ENCODE measurements around the gene KDM4B. TPM values are rescaled to one million over a fixed set of nuclear protein-coding genes. Genes with fewer than 3 reads are reported as not detected.

The KDM4B gene
- total RNA-seq, 1 experiment from 2014 or later: 43.7 TPM

DNA sequence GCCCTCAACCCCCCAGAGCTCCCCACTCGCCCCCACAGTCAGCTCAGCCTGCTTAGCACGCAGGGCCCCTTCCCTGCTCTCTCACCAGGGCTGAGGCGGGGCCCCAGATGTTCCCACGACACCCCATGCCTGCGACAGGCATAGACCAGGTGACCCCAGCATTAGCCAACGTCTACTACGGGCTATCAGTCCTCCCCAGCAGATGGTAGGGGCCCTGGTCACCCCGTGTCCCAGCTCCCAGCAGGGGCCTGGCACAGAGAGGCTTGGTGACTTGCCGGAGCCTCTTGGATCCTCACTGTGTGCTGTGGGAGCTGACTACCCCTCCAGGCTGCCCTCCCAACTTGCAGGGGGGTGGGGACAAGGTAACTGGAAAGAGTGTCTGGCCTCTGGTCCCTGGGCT is 80.6 kb downstream of the KDM4B start:
- H3K23ac ChIP-seq (ENCODE audit: insufficient read length, low read depth, low read length): no peak overlapping the region
- no peak overlapping the region for H2BK15ac ChIP-seq (ENCODE audit: low read depth, low read length)
- no peaks in the 10 kb centered on the region for H3K79me1 ChIP-seq (ENCODE audit: insufficient read depth, low read depth, low read length, poor library complexity, severe bottlenecking)
- H3K4ac ChIP-seq (ENCODE audit: low read depth, low read length): no peak overlapping the region
- H2BK5ac ChIP-seq (ENCODE audit: insufficient read length, low read length): no peak overlapping the region
- no peak overlapping the region for H3K4me2 ChIP-seq (ENCODE audit: insufficient read depth, insufficient read length, low read length)
- no peak overlapping the region for H4K91ac ChIP-seq (ENCODE audit: insufficient read length, low read depth, low read length)
- no peak overlapping the region for H2BK12ac ChIP-seq (ENCODE audit: insufficient read length, low read depth, low read length)
- no peak overlapping the region for H2BK20ac ChIP-seq (ENCODE audit: low read depth, low read length, poor library complexity, severe bottlenecking)
- no peak for DNase-seq
- H3K4me1 ChIP-seq (ENCODE audit: insufficient read depth, low read length): no peaks in the 10 kb centered on the region
- H3K79me2 ChIP-seq (ENCODE audit: insufficient read depth, low read length): no peaks in the 10 kb centered on the region
- no peaks in the 10 kb centered on the region for H3K27me3 ChIP-seq (ENCODE audit: insufficient read depth, low read length)
- no peak overlapping the region for H3K18ac ChIP-seq (ENCODE audit: insufficient read length, low read depth, low read length)
- no peaks in the 10 kb centered on the region for H3K9me3 ChIP-seq (ENCODE audit: control insufficient read depth, low read depth, low read length)
- no peak overlapping the region for H3K14ac ChIP-seq (ENCODE audit: insufficient read depth, low read length)
- no peak overlapping the region for H4K5ac ChIP-seq (ENCODE audit: insufficient read length, low read depth, low read length)
- TF ChIP-seq, protein P1, sequence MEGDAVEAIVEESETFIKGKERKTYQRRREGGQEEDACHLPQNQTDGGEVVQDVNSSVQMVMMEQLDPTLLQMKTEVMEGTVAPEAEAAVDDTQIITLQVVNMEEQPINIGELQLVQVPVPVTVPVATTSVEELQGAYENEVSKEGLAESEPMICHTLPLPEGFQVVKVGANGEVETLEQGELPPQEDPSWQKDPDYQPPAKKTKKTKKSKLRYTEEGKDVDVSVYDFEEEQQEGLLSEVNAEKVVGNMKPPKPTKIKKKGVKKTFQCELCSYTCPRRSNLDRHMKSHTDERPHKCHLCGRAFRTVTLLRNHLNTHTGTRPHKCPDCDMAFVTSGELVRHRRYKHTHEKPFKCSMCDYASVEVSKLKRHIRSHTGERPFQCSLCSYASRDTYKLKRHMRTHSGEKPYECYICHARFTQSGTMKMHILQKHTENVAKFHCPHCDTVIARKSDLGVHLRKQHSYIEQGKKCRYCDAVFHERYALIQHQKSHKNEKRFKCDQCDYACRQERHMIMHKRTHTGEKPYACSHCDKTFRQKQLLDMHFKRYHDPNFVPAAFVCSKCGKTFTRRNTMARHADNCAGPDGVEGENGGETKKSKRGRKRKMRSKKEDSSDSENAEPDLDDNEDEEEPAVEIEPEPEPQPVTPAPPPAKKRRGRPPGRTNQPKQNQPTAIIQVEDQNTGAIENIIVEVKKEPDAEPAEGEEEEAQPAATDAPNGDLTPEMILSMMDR (conservative IDR thresholded peaks at IDR 0.05): no peak
- H2BK120ac ChIP-seq (ENCODE audit: low read depth, low read length, poor library complexity, severe bottlenecking): no peak overlapping the region
- Mint-ChIP-seq H3K27ac (peak overlapping the region in 1 of 3 experiments; percentile 77; a peak in 1 of 7 replicates), H3K36me3 (ENCODE audit: insufficient read depth in 1 of 3, low read depth in 3 of 3) (peaks cover 0 to 14% (median 5%) of the 10 kb centered on the region in 3 experiments; a peak in 4 of 7 replicates), H3K27me3 (ENCODE audit: low read depth) (no peaks in the 10 kb centered on the region), H3K4me3 (no peak overlapping the region), H3K4me1 (peaks cover 0 to 9% of the 10 kb centered on the region in 2 experiments; a peak in 2 of 4 replicates), H3K9me3 (no peaks in the 10 kb centered on the region)
- no peak overlapping the region for H3K27ac ChIP-seq (ENCODE audit: insufficient read length, low read depth, low read length)
- no CpG with 5 or more reads among the region's 9 CpGs for WGBS (ENCODE audit: extremely low coverage, insufficient read length, low lambda C conversion rate)
- H3K9ac ChIP-seq (ENCODE audit: extremely low read depth, insufficient read length, low read length): no peak overlapping the region
- H4K8ac ChIP-seq (replicated peaks; ENCODE audit: insufficient read length, low read depth, low read length): no peak overlapping the region
- H2AK5ac ChIP-seq (ENCODE audit: insufficient read length, low read length): no peak overlapping the region
- H3T11ph ChIP-seq (ENCODE audit: low read length): no peak overlapping the region
- H2AFZ ChIP-seq (ENCODE audit: low read length): no peak overlapping the region
- H3K56ac ChIP-seq (ENCODE audit: insufficient read length, low read depth, low read length): no peak overlapping the region
- H4K20me1 ChIP-seq (ENCODE audit: control insufficient read depth, insufficient read depth, insufficient read length): peaks cover 2% of the 10 kb centered on the region
- no peaks in the 10 kb centered on the region for H3K23me2 ChIP-seq (ENCODE audit: insufficient read length, low read depth, low read length, poor library complexity, severe bottlenecking)
